Left lung (tissue), 10 donors: ENCODE results near the gene UBE2G1. TPM values are rescaled to one million over a fixed set of nuclear protein-coding genes. Genes with fewer than 3 reads are reported as not detected.

ENCODE experiments used
- ATAC-seq: fragments of 200-7000 bp; cut with Tn5 transposase; one replicate; pipeline ENCODE4 v1.9.1; 2020; ENCODE audit warnings: moderate library complexity
- DNase-seq, 4 donors: peaks; one replicate each; pipeline ENCODE4 v3.0.0-alpha.2; 2013 to 2020
- H3K27ac ChIP-seq, 2 donors: fragments of 200-600 bp; sonication (generic) in 1 of 2; one replicate each; pipeline versions ENCODE4 v1.5.0 to v1.8.0; 2020 to 2021
- H3K27me3 ChIP-seq, 2 donors: fragments of 200-600 bp; sonication (generic) in 1 of 2; one replicate each; pipeline versions ENCODE4 v1.5.0 to v1.8.0; 2020 to 2021
- H3K36me3 ChIP-seq, 2 donors: fragments of 200-600 bp; sonication (generic) in 1 of 2; one replicate each; pipeline versions ENCODE4 v1.5.0 to v1.8.0; 2020 to 2021
- H3K4me1 ChIP-seq, 2 donors: fragments of 200-600 bp; one replicate each; pipeline ENCODE4 v1.8.0; 2021
- H3K4me3 ChIP-seq, 2 donors: fragments of 200-600 bp; sonication (generic) in 1 of 2; one replicate each; pipeline versions ENCODE4 v1.5.0 to v1.8.0; 2020 to 2021; ENCODE audit warnings: mild to moderate bottlenecking in 1 of 2
- H3K9me3 ChIP-seq, 2 donors: fragments of 200-600 bp; sonication (generic) in 1 of 2; one replicate each; pipeline versions ENCODE4 v1.5.0 to v1.8.0; 2020 to 2021
- CTCF ChIP-seq, 2 donors: fragments of 200-600 bp; sonication (generic) in 1 of 2; IDR thresholded peaks; one replicate each; pipeline versions ENCODE4 v1.5.0 to v1.8.0; 2021; ENCODE audit warnings: antibody characterized with exemption in 2 of 2
- intact Hi-C, 2 donors: fragments of 100-400 bp; cut with DNase I; formaldehyde crosslinking; loops; one replicate each; pipeline versions ENCODE4 v1.11.2 to v1.14.2; 2022
- polyA plus RNA-seq, 6 donors: library from polyadenylated mRNA; unstranded; fragments of 120-200 nt; gene quantifications; one replicate each; pipeline ENCODE4 v1.2.1, GENCODE V29; 2013; ENCODE audit not compliant: insufficient read length in 6 of 6
- total RNA-seq, 2 donors: library from RNA; stranded (reverse); fragmentation: NEBNext Ultra II Directional; extraction: Animal tissue kit (Norgen Biotek cat#: 25700); gene quantifications; one replicate each; pipeline ENCODE4 v1.2.1, GENCODE V29; 2021
- donor health status: DM: no; HTN: yes; CAD: no.
- donor health status: DM: no; HTN: no; CAD: no.

The UBE2G1 gene
- total and polyA plus RNA-seq, 8 donors: 43.3 to 56.9 (median 48.3) TPM

- ATAC-seq: no peak
- no peak for TF ChIP-seq CTCF (IDR thresholded peaks at IDR 0.05)
Measured at GRCh38 chr17:4295686-4296085, 70.8 kb downstream of the UBE2G1 start.

GRCh38 chr17:4293572-4293971, 72.9 kb downstream of the UBE2G1 start:
- no peak for DNase-seq
- ATAC-seq: no peak
- Histone ChIP-seq H3K4me1 (no peaks in the 10 kb centered on the region), H3K9me3 (no peaks in the 10 kb centered on the region), H3K36me3 (peaks cover 0 to 33% of the 10 kb centered on the region in 2 donors), H3K27me3 (no peaks in the 10 kb centered on the region), H3K27ac (no peak overlapping the region), H3K4me3 (no peak overlapping the region)
- TF ChIP-seq CTCF (IDR thresholded peaks at IDR 0.05): no peak
- intact Hi-C loops: no loop called here

More at GRCh38 chr17:4295686-4296085, 70.8 kb downstream of the UBE2G1 start:
- Histone ChIP-seq H3K4me1 (no peaks in the 10 kb centered on the region), H3K4me3 (no peak overlapping the region), H3K27ac (no peak overlapping the region), H3K9me3 (no peaks in the 10 kb centered on the region), H3K27me3 (no peaks in the 10 kb centered on the region), H3K36me3 (peaks cover 0 to 22% of the 10 kb centered on the region in 2 donors)
- intact Hi-C loops: no loop called here
- DNase-seq: no peak

GRCh38 chr17:4287710-4288109, 78.8 kb downstream of the UBE2G1 start:
- TF ChIP-seq CTCF (IDR thresholded peaks at IDR 0.05): no peak
- Histone ChIP-seq H3K9me3 (no peaks in the 10 kb centered on the region), H3K27me3 (no peaks in the 10 kb centered on the region), H3K36me3 (peaks cover 0 to 40% of the 10 kb centered on the region in 2 donors), H3K4me1 (no peaks in the 10 kb centered on the region), H3K27ac (no peak overlapping the region), H3K4me3 (no peak overlapping the region)
- no peak for ATAC-seq
- intact Hi-C loops: no loop called here
- DNase-seq: no peak

- Histone ChIP-seq H3K27me3 (no peaks in the 10 kb centered on the region), H3K4me1 (no peaks in the 10 kb centered on the region), H3K9me3 (no peaks in the 10 kb centered on the region), H3K36me3 (peaks cover 0 to 33% of the 10 kb centered on the region in 2 donors), H3K4me3 (no peak overlapping the region), H3K27ac (no peak overlapping the region)
- peak; percentile 35 for ATAC-seq
- DNase-seq: peak in 1 of 4 donors; percentile 7
- intact Hi-C loops: no loop called here
- no peak for TF ChIP-seq CTCF (IDR thresholded peaks at IDR 0.05)
Measured at GRCh38 chr17:4276514-4276913, 90.0 kb downstream of the UBE2G1 start.

- no peaks in the 10 kb centered on the region for H3K9me3 ChIP-seq
- H3K36me3 ChIP-seq: peaks cover 0 to 39% of the 10 kb centered on the region in 2 donors
- H3K4me1 ChIP-seq: no peaks in the 10 kb centered on the region
- H3K4me3 ChIP-seq: no peak overlapping the region
- intact Hi-C loops: no loop called here
- H3K27me3 ChIP-seq: no peaks in the 10 kb centered on the region
- TF ChIP-seq CTCF (IDR thresholded peaks at IDR 0.05): no peak
- DNase-seq (no peak), ATAC-seq (no peak)
- peak overlapping the region in 1 of 2 donors; percentile 53 for H3K27ac ChIP-seq
Measured at GRCh38 chr17:4272972-4273368, 93.5 kb downstream of the UBE2G1 start.
